ENCODE results near the gene SORCS2.

- TF ChIP-seq EZH2 (IDR thresholded peaks at IDR 0.05) (no peak), POLR2AphosphoS5 (IDR thresholded peaks at IDR 0.05; ENCODE audit: borderline replicate concordance, low read depth, low read length) (no peak)
These were observed 324.4 kb downstream of the SORCS2 start for GRCh38 chr4:7516773-7517144.

Measured in SK-N-MC (cell line).